Measurements from ENCODE around the gene MTPN.

Gene MTPN

GRCh38 chr7:135977007-135977741, at the start of gene MTPN:
Gene MTPN (minus strand): TSS chr7:135977359. CDS start chr7:135977100, 259 bp downstream.
- peak; percentile 98 for DNase-seq

GRCh38 chr7:136026209-136026608, 49.0 kb upstream of the MTPN start:
- DNase-seq: no peak

GRCh38 chr7:136023134-136023869, 46.1 kb upstream of the MTPN start:
- DNase-seq: peak; percentile 96

GRCh38 chr7:136020556-136020955, 43.4 kb upstream of the MTPN start:
- no peak for DNase-seq

GRCh38 chr7:136018104-136018503, 40.9 kb upstream of the MTPN start:
- no peak for DNase-seq

- no peak for DNase-seq
These were observed 39.7 kb upstream of the MTPN start for GRCh38 chr7:136016649-136017395.

GRCh38 chr7:136015638-136016037, 38.5 kb upstream of the MTPN start:
- DNase-seq: no peak

- DNase-seq: no peak
These were observed 37.5 kb upstream of the MTPN start for GRCh38 chr7:136014659-136015058.

GRCh38 chr7:136012238-136012637, 35.1 kb upstream of the MTPN start:
- no peak for DNase-seq

- peak; percentile 66 for DNase-seq
These were observed 32.4 kb upstream of the MTPN start for GRCh38 chr7:136009488-136010079.

GRCh38 chr7:136006208-136006607, 29.0 kb upstream of the MTPN start:
- no peak for DNase-seq

- DNase-seq: no peak
These were observed 26.9 kb upstream of the MTPN start for GRCh38 chr7:136004083-136004482.

GRCh38 chr7:136002802-136003201, 25.6 kb upstream of the MTPN start:
- no peak for DNase-seq

- no peak for DNase-seq
These were observed 23.2 kb upstream of the MTPN start for GRCh38 chr7:136000288-136000913.

GRCh38 chr7:135998081-135998480, 20.9 kb upstream of the MTPN start:
- DNase-seq: no peak

GRCh38 chr7:135995748-135996147, 18.6 kb upstream of the MTPN start:
- no peak for DNase-seq

- no peak for DNase-seq
These were observed 17.5 kb upstream of the MTPN start for GRCh38 chr7:135994466-135995205.

GRCh38 chr7:135993950-135994349, 16.8 kb upstream of the MTPN start:
- DNase-seq: no peak

- no peak for DNase-seq
These were observed 14.7 kb upstream of the MTPN start for GRCh38 chr7:135991906-135992305.

- peak; percentile 37 for DNase-seq
These were observed 14.2 kb upstream of the MTPN start for GRCh38 chr7:135991322-135991721.

GRCh38 chr7:135990258-135990657, 13.1 kb upstream of the MTPN start:
- no peak for DNase-seq
